Stimulated activated naive CD8-positive, alpha-beta T cell treated with anti-CD3 and anti-CD28 coated beads, Interleukin-15, Interleukin-2, amounts not matched to agents 100 ng/mL and 50 ng/mL, for 24 hours (primary cell): Measurements from ENCODE around the gene FNDC11.

Experiments used
- H3K27ac Mint-ChIP-seq: one replicate; pipeline ENCODE4 v1.8.0; 2021; ENCODE audit warnings: mild to moderate bottlenecking, mixed read lengths
- H3K27me3 Mint-ChIP-seq: one replicate; pipeline ENCODE4 v1.8.0; 2021; ENCODE audit warnings: mixed read lengths
- H3K36me3 Mint-ChIP-seq: one replicate; pipeline ENCODE4 v1.8.0; 2021; ENCODE audit warnings: low read depth, mixed read lengths
- H3K4me1 Mint-ChIP-seq: one replicate; pipeline ENCODE4 v1.8.0; 2021; ENCODE audit warnings: low read depth, mixed read lengths
- H3K4me3 Mint-ChIP-seq: one replicate; pipeline ENCODE4 v1.8.0; 2021; ENCODE audit warnings: mild to moderate bottlenecking, mixed read lengths
- H3K9me3 Mint-ChIP-seq: one replicate; pipeline ENCODE4 v1.8.0; 2021; ENCODE audit warnings: mixed read lengths

Gene FNDC11

DNA sequence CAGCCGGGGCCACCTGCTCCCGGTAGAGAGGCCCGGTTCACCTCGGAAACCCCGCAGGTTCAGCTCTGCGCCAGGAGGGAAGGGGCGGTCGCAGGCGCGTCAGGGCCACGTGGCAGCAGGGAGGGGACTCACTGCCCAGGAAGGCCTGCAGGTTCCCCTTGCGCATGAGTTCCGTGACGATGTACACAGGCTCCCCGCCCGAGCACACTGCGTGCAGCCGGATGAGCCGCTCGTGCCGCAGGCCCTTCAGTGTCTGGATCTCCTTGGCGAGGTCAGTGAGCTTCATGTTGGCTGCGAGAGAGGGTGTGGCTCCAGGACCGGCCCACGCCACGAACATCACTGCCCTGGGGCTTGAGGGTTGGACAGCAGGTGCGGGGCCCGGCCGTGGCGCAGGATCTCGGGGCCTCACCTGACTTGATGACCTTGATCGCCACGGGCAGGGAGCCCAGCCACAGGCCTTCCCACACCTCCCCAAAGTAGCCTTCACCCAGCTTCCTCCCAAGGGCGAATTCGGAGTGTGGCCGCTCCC is 11.9 kb upstream of the FNDC11 start:
- no peaks in the 10 kb centered on the region for H3K36me3 Mint-ChIP-seq
- H3K4me1 Mint-ChIP-seq, result peaks cover 14% of the 10 kb centered on the region
- H3K27ac Mint-ChIP-seq, result no peak overlapping the region
- H3K9me3 Mint-ChIP-seq, result no peaks in the 10 kb centered on the region
- no peaks in the 10 kb centered on the region for H3K27me3 Mint-ChIP-seq
- no peak overlapping the region for H3K4me3 Mint-ChIP-seq

- no peaks in the 10 kb centered on the region for H3K27me3 Mint-ChIP-seq
- no peaks in the 10 kb centered on the region for H3K9me3 Mint-ChIP-seq
- H3K4me3 Mint-ChIP-seq, result no peak overlapping the region
- no peaks in the 10 kb centered on the region for H3K36me3 Mint-ChIP-seq
- H3K27ac Mint-ChIP-seq, result no peak overlapping the region
- H3K4me1 Mint-ChIP-seq, result peaks cover 11% of the 10 kb centered on the region
These were observed 11.3 kb upstream of the FNDC11 start for GRCh38 chr20:63542696-63543095.

- no peak overlapping the region for H3K4me3 Mint-ChIP-seq
- H3K9me3 Mint-ChIP-seq, result no peaks in the 10 kb centered on the region
- H3K27me3 Mint-ChIP-seq, result no peaks in the 10 kb centered on the region
- peaks cover 6% of the 10 kb centered on the region for H3K4me1 Mint-ChIP-seq
- no peak overlapping the region for H3K27ac Mint-ChIP-seq
- no peaks in the 10 kb centered on the region for H3K36me3 Mint-ChIP-seq
These were observed 10.8 kb upstream of the FNDC11 start for GRCh38 chr20:63543131-63543530.

DNA sequence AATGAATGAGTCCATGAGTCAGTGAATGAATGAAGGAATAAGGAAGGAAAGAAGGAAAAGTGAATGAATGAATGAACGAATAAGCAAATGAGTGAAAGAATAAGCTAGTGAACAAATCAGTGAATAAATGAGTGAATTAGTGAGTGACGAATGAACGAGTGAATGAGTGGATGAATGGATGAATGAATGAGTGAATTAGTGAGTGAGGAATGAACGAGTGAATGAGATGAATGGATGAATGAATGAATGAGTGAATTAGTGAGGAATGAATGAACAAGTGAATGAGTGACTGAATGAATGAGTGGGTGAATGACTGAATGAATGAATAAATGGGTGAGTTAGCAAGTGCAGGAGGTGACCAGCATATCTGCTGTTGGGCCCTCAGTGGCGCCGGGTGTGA is 10.2 kb upstream of the FNDC11 start:
- Mint-ChIP-seq H3K4me1 (peaks cover under 1% of the 10 kb centered on the region), H3K4me3 (no peak overlapping the region), H3K27ac (no peak overlapping the region), H3K9me3 (no peaks in the 10 kb centered on the region), H3K27me3 (no peaks in the 10 kb centered on the region), H3K36me3 (no peaks in the 10 kb centered on the region)

GRCh38 chr20:63544241-63544957 is 9.6 kb upstream of the FNDC11 start:
- no peaks in the 10 kb centered on the region for H3K36me3 Mint-ChIP-seq
- no peaks in the 10 kb centered on the region for H3K27me3 Mint-ChIP-seq
- H3K4me3 Mint-ChIP-seq, result no peak overlapping the region
- H3K9me3 Mint-ChIP-seq, result no peaks in the 10 kb centered on the region
- no peaks in the 10 kb centered on the region for H3K4me1 Mint-ChIP-seq
- H3K27ac Mint-ChIP-seq, result no peak overlapping the region

GRCh38 chr20:63544958-63545516 is 8.9 kb upstream of the FNDC11 start:
- H3K4me1 Mint-ChIP-seq, result no peaks in the 10 kb centered on the region
- no peaks in the 10 kb centered on the region for H3K36me3 Mint-ChIP-seq
- no peaks in the 10 kb centered on the region for H3K27me3 Mint-ChIP-seq
- H3K27ac Mint-ChIP-seq, result no peak overlapping the region
- H3K4me3 Mint-ChIP-seq, result no peak overlapping the region
- H3K9me3 Mint-ChIP-seq, result no peaks in the 10 kb centered on the region

DNA sequence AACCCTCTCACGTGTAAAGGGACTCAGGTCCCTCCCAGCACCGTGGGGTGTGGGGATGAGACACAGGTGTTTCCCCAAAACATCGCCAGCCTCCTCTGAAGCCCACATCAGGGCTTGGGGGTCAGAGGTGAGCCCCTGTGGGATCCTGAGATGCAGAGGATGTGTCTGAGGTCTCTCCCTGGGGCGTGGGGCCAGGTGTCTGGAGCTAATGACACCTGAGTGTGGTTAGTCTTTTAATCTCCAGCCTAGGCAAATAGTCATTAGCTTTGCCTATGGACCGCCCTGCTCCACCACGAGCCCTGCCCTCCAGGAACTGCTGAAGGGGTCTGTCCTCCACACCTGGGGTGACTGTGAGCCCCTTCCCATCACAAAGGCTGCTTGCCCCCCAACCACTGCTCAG is 8.1 kb upstream of the FNDC11 start:
- no peaks in the 10 kb centered on the region for H3K36me3 Mint-ChIP-seq
- H3K9me3 Mint-ChIP-seq, result no peaks in the 10 kb centered on the region
- no peak overlapping the region for H3K27ac Mint-ChIP-seq
- H3K4me1 Mint-ChIP-seq, result no peaks in the 10 kb centered on the region
- H3K27me3 Mint-ChIP-seq, result no peaks in the 10 kb centered on the region
- H3K4me3 Mint-ChIP-seq, result no peak overlapping the region

DNA sequence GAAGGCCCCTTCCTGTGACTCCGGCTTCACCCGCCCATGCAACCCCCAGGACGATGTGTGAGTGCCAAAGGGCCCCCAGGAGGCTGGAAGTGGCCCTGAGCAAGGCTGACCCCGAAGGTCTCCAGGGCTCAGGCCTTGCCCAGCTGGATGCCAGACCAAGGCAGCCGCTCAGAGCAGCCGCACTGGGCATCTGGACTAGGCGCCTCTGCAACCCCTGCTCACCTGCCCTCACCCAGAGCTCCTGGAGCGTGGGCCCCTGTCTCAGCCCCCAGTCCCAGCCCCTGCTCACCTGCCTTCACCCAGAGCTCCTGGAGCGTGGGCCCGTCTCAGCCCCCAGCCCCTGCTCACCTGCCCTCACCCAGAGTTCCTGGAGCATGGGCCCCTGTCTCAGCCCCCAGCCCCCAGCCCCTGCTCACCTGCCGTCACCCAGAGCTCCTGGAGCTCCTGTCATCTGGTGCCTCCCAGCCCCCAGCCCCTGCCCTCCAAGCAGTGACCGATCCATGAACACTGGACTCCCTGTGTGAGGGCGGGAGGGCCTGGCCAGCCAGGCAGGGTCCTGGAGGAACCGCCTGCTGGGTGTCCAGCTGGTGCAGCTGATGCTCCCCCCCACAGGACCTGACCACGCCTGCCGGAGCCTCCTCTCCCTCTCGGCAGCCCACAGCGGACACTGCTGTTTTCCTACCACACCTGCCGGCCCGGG is 7.6 kb upstream of the FNDC11 start:
- H3K9me3 Mint-ChIP-seq, result no peaks in the 10 kb centered on the region
- no peaks in the 10 kb centered on the region for H3K36me3 Mint-ChIP-seq
- H3K4me1 Mint-ChIP-seq, result no peaks in the 10 kb centered on the region
- peaks cover 3% of the 10 kb centered on the region for H3K27me3 Mint-ChIP-seq
- no peak overlapping the region for H3K4me3 Mint-ChIP-seq
- H3K27ac Mint-ChIP-seq, result no peak overlapping the region

GRCh38 chr20:63546956-63547724 is 6.8 kb upstream of the FNDC11 start:
- Mint-ChIP-seq H3K27ac (no peak overlapping the region), H3K4me3 (no peak overlapping the region), H3K27me3 (peaks cover 3% of the 10 kb centered on the region), H3K36me3 (no peaks in the 10 kb centered on the region), H3K4me1 (peaks cover under 1% of the 10 kb centered on the region), H3K9me3 (no peaks in the 10 kb centered on the region)

GRCh38 chr20:63547725-63548480 is 6.1 kb upstream of the FNDC11 start, which contains the start of gene SRMS:
SRMS (minus strand) TSS chr20:63547749; CDS start chr20:63547463, 286 bp downstream.
- Mint-ChIP-seq H3K4me3 (no peak within 1 kb of the TSS), H3K27ac (no peak within 1 kb of the TSS), H3K9me3 (no peaks in the 10 kb centered on the region), H3K36me3 (no peaks in the 10 kb centered on the region), H3K4me1 (peaks cover 9% of the 10 kb centered on the region), H3K27me3 (peaks cover 3% of the 10 kb centered on the region)

- H3K9me3 Mint-ChIP-seq, result no peaks in the 10 kb centered on the region
- no peak overlapping the region for H3K27ac Mint-ChIP-seq
- H3K4me3 Mint-ChIP-seq, result no peak overlapping the region
- peaks cover 12% of the 10 kb centered on the region for H3K4me1 Mint-ChIP-seq
- no peaks in the 10 kb centered on the region for H3K36me3 Mint-ChIP-seq
- peaks cover 3% of the 10 kb centered on the region for H3K27me3 Mint-ChIP-seq
These were observed 5.4 kb upstream of the FNDC11 start for GRCh38 chr20:63548542-63548941.

- H3K27me3 Mint-ChIP-seq, result peaks cover 3% of the 10 kb centered on the region
- peaks cover 12% of the 10 kb centered on the region for H3K4me1 Mint-ChIP-seq
- H3K36me3 Mint-ChIP-seq, result no peaks in the 10 kb centered on the region
- no peaks in the 10 kb centered on the region for H3K9me3 Mint-ChIP-seq
- H3K4me3 Mint-ChIP-seq, result no peak overlapping the region
- H3K27ac Mint-ChIP-seq, result no peak overlapping the region
These were observed 4.9 kb upstream of the FNDC11 start for GRCh38 chr20:63549019-63549418.

- Mint-ChIP-seq H3K4me1 (peaks cover 12% of the 10 kb centered on the region), H3K4me3 (no peak overlapping the region), H3K9me3 (no peaks in the 10 kb centered on the region), H3K27ac (no peak overlapping the region), H3K27me3 (peaks cover 3% of the 10 kb centered on the region), H3K36me3 (no peaks in the 10 kb centered on the region)
These were observed 4.2 kb upstream of the FNDC11 start for GRCh38 chr20:63549679-63550282.

- Mint-ChIP-seq H3K27me3 (peaks cover 3% of the 10 kb centered on the region), H3K9me3 (no peaks in the 10 kb centered on the region), H3K4me3 (no peak overlapping the region), H3K27ac (no peak overlapping the region), H3K4me1 (peaks cover 12% of the 10 kb centered on the region), H3K36me3 (no peaks in the 10 kb centered on the region)
These were observed 2.9 kb upstream of the FNDC11 start for GRCh38 chr20:63551068-63551467.
